LNCAP (cell line): ENCODE results near the gene REV3L.

ENCODE experiments used
- TF ChIP-seq, protein P1 (sequence below): fragments of 450-650 bp; IDR thresholded peaks from 2 replicates; pipeline ENCODE4 v1.5.1; 2017; ENCODE audit warnings: mild to moderate bottlenecking

Gene REV3L

DNA sequence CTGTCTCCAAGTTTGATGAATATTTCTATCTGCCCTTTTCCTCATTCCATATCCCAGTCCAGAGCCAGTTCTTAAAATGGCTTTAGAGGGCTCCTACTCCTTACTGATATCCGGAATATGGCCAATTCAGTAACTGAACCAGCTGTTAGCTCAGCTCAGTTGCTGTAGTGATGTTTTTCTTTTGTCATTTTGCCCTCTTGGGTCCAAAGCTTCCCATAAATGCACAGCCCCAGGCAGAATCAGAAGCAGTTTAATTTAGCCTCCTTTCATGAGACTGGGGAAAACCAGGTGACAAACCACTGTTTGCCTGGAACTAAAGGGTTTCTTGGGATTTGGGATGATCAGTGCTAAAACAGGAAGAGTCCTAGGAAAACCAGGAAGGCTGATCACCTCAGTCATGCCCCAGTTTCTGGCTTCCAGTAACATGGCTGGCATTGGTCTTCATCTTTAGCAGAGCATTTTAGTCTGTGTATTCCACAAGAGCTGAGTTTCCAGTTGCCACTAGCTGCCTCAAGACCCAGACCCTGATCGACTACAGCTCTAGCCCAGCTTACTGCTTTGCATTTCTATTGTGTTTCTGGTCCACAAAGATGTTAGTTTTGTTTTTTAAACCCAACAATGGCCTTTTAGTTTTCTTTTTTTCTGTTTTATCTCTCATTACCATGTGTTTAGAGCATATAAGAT, 40.6 kb upstream of the REV3L start:
- TF ChIP-seq, protein P1, sequence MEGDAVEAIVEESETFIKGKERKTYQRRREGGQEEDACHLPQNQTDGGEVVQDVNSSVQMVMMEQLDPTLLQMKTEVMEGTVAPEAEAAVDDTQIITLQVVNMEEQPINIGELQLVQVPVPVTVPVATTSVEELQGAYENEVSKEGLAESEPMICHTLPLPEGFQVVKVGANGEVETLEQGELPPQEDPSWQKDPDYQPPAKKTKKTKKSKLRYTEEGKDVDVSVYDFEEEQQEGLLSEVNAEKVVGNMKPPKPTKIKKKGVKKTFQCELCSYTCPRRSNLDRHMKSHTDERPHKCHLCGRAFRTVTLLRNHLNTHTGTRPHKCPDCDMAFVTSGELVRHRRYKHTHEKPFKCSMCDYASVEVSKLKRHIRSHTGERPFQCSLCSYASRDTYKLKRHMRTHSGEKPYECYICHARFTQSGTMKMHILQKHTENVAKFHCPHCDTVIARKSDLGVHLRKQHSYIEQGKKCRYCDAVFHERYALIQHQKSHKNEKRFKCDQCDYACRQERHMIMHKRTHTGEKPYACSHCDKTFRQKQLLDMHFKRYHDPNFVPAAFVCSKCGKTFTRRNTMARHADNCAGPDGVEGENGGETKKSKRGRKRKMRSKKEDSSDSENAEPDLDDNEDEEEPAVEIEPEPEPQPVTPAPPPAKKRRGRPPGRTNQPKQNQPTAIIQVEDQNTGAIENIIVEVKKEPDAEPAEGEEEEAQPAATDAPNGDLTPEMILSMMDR: no peak

DNA sequence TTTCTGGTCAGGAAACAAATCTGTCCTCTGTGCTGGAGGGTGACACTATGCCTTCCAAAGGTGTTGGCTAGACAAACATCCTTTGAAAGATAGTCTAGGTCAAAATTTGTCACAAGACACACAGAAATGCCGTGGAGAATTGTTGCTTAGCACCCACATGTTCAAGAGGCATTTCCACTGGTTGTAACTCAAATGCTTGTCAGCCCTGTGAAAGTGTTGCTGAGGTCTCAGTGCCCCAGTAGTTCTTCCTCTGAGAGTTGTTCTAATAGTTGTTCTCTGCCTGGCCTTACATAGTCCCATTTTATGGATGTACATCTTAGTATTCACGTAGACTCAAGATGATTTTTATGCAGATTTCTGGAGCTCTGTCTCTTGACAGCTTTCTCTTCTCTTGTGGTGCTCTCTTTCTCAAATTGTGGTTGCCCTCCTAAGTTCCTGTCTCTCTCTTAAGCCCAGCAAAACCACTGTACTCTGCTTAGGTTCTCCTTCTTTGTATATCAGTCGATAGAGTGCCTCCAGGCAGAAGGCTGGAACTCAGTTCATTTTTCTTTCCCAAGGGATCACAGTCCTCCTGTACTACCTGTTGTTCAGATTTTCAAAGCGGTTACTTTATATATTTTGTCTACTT, 39.5 kb upstream of the REV3L start:
- TF ChIP-seq, protein P1: no peak

DNA sequence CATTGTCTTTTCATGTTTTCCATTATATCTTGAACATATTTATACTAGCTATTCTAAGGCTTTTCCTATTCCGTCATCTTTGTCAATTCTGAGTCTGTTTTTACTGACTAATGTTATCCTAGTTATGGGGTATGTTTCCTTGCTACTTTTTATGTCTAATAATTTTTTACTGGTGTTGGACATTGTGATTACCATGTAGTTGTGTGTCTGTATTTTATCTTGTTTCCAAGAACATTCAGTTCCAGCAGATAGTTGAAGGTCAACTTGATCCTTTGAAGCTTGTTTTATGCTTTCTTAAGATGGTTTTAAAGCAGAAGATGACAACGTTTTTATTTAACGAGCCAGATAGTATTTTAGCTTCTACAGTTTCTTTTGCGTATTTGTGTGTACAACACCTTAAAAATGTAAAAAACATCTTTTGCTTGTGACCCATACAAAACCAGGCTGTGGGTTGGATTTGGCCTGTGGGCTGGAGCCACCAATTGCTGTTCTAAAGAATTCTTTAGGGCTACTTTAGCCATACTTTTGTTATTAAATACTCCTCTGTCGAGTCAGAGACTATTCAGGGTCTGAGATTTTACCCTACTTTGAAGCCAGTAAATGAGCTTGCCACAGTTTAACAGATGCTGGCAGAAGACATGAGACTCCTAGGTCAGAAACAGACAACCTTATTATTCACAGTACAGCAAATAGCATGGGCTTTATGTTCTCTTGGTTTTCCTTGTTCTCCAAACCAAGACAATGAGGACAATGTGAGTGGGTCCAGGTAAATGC, 38.7 kb upstream of the REV3L start:
- TF ChIP-seq, protein P1: no peak

DNA sequence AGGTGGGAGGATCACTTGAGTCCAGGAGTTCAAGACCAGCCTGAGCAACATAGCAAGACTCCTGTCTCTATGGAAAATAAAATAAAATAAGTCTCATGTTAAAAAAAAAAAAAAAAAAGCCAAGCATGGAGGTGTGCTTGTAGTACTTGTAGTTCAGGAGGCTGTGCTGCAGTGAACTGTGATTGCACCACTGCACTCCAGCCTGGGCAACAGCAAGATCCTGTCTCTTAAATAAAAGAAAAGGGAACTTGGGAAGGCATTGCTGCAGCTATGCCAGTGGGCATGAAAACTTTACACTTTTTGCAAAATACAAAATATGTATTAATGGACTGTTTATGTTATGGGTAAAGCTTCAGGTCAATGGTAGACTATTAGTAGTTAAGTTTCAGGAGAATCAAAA, 37.5 kb upstream of the REV3L start:
- TF ChIP-seq, protein P1: no peak

DNA sequence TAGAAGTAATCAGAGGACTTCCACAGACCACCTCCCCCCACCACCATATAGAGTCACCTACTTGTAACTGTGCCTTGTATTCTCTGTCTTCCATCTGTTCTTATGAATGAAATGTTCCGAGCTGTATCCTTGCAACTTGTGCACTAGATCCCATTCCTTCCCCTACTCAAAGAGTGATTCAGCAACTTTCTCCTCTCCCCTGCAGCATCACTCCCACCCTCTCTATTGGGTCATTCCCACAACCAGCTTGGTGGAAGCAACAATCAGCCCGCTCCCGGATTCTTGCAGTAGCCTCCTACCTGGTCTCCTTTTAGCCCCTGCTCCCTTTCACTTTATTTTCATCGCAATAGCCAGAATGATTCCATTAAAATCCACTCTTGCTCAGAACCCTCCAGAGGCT, 34.9 kb upstream of the REV3L start:
- TF ChIP-seq, protein P1: no peak

DNA sequence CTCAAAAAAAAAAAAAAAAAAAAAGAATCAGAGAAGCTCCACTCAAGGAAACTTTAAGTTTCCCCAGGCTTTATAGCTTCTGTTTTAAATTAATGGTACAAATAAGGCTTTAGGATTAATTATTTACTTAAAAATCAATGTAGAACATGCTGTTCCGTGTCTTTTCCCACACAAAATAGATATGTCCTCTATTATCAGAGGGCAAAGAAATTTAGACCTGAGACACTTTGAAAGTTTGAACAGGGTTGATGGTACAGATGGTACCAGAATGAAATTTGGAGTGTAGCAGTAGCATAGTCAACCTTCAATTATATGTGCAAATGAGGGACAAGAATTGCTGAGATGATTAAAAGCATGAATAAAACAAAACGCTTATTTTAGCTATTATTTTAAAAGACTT, 32.2 kb upstream of the REV3L start:
- TF ChIP-seq, protein P1: no peak

DNA sequence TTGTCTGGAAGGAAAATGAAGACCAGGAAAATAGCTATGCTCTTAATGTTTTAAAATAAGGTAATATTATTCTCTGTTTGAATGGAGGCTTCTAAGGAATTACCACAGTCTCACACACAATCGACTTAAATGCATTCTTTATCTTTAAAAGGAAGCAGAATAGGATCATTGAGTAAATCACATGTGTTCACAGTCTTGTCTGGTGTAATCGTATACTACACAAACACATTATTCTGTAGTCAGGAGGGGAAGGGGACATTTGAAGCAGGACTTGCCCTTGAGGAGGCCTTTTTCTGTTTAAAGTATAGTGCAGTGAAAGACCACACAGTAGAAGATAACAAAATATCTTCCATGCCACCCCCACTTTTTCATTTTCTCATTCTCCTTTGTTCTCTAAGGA, 20.6 kb upstream of the REV3L start:
- TF ChIP-seq, protein P1: no peak
